HG03575 (cell line): Measurements from ENCODE around the gene ARF5.

Experiments used
- ATAC-seq: cut with Tn5 transposase; IDR thresholded peaks from one replicate; pipeline ENCODE4 v1.9.1; 2021; ENCODE audit not compliant: unreplicated experiment, insufficient number of reproducible peaks, low FRiP score; ENCODE audit errors: extremely low read depth

ARF5 gene

GRCh38 chr7:127628445-127628844, 40.2 kb downstream of the ARF5 start:
- ATAC-seq = no peak

- no peak for ATAC-seq
Observed at GRCh38 chr7:127629268-127629854, 41.1 kb downstream of the ARF5 start.

GRCh38 chr7:127632276-127632910, 44.2 kb downstream of the ARF5 start:
- ATAC-seq = no peak

- ATAC-seq = no peak
Observed at GRCh38 chr7:127635659-127636285, 47.6 kb downstream of the ARF5 start.

GRCh38 chr7:127638197-127638596, 50.0 kb downstream of the ARF5 start:
- no peak for ATAC-seq
